ENCODE data around the gene UBE2R2.
"Not testable (repeated sequence)": the region's sequence is repeated elsewhere in the genome, so short reads cannot be mapped to it uniquely, and the experiment has no call there.

UBE2R2 gene

DNA sequence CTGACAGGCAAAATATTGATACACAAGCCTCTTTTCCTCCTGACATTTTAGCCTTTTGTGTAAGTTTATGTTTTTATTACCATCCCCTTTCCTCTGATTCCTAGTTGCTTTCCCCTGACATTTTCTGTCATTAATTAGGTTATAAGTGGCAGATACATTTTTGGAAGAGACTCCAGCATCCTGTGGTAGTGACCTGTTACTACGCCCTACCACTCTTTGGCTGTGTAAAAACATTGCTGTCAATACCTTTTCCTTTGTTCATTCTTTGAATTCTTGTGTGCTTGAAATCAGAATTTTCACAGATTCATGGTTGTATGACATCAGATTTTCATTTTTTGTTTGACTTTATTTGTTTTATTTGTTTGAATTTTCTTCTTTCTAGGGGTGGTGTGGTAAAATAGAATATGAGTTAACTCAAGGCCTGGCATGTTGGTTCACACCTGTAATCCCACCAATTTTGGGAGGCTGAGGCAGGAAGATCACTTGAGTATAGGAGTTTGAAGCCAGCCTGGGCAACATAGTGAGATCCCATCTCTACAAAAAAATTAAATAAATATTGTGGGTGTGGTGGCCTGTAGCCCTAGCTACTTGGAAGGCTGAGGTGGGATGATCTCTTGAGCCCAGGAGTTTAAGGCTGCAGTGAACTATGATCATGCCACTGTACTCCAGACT, 43.4 kb downstream of the UBE2R2 start:
- Histone ChIP-seq H4K20me1 (peaks cover 89 to 100% (median 98%) of the 10 kb centered on the region in 11 experiments), H3K9ac (no peak overlapping the region), H3K4me2 (peak overlapping the region in 1 of 11 experiments; percentile 5; a peak in 1 of 22 replicates), H3K27ac (peak overlapping the region in 3 of 11 experiments; percentile 26 to 46 (median 28); a peak in 2 of 22 replicates), H3K4me1 (peaks cover 0 to 76% (median 5%) of the 10 kb centered on the region in 10 experiments; a peak in 10 of 20 replicates), H3K27me3 (no peaks in the 10 kb centered on the region), H3K9me3 (replicated peaks in 1 of 11) (peaks cover 0 to 16% (median 8%) of the 10 kb centered on the region in 11 experiments; a peak in 10 of 22 replicates), H3K4me3 (no peak overlapping the region), H3K36me3 (peaks cover 25 to 85% (median 57%) of the 10 kb centered on the region in 11 experiments; a peak in 21 of 22 replicates)
- TF ChIP-seq Cebpa-rat (IDR thresholded peaks at IDR 0.05): no peak

DNA sequence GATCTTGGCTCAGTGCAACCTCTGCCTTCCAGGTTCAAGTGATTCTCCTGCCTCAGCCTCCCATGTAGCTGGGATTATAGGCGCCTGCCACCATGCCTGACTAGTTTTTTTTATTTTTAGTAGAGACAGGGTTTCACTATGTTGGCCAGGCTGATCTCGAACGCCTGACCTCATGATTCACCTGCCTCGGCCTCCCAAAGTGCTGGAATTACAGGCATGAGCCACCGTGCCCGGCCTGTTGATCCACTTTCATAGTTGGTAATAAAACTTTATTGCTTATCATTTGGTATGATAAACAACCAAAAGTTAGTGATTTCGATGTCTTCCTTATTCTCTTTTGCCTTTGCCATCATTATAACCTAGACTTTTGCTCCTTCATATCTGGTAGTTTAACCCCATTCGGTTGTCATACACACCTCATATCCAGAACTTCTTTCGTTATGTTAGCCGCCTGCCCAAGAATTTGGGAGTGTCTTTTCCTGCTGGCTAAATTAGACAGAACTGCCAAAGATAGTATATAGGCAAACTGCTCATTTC, 45.0 kb downstream of the UBE2R2 start:
- H4K20me1 ChIP-seq: peaks cover 88 to 100% (median 97%) of the 10 kb centered on the region in 11 experiments
- no peak for TF ChIP-seq Cebpa-rat (IDR thresholded peaks at IDR 0.05)
- peak overlapping the region in 2 of 11 experiments; percentile 48 to 60; a peak in 4 of 22 replicates for H3K9ac ChIP-seq
- peak overlapping the region in 3 of 11 experiments; percentile 22 to 78 (median 67); a peak in 6 of 22 replicates for H3K4me2 ChIP-seq
- H3K9me3 ChIP-seq (replicated peaks in 1 of 11): peaks cover 0 to 16% (median 8%) of the 10 kb centered on the region in 11 experiments; a peak in 10 of 22 replicates
- peaks cover 20 to 89% (median 58%) of the 10 kb centered on the region in 11 experiments; a peak in 21 of 22 replicates for H3K36me3 ChIP-seq
- no peaks in the 10 kb centered on the region for H3K27me3 ChIP-seq
- no peak overlapping the region for H3K4me3 ChIP-seq
- peaks cover 0 to 68% (median 5%) of the 10 kb centered on the region in 10 experiments; a peak in 10 of 20 replicates for H3K4me1 ChIP-seq
- H3K27ac ChIP-seq: peak overlapping the region in 3 of 11 experiments; percentile 42 to 58 (median 57); a peak in 5 of 22 replicates

DNA sequence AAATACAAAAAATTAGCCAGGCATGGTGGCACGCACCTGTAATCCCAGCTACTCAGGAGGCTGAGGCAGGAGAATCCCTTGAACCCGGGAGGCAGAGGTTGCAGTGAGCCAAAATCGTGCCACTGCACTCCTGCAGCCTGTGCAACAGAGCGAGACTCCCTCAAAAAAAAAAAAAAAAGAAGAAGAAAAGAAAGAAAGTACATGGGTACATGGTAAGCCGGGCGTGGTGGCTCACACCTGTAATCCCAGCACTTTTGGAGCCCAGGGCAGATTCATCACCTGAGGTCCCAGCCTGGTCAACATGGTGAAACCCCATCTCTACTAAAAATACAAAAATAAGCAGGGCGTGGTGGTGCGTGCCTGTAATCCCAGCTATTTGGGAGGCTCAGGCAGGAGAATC, 46.1 kb downstream of the UBE2R2 start:
- Histone ChIP-seq H3K27ac (peak overlapping the region in 3 of 11 experiments; percentile 42 to 58 (median 57); a peak in 4 of 22 replicates), H3K9me3 (replicated peaks in 1 of 11) (peaks cover 0 to 16% (median 8%) of the 10 kb centered on the region in 11 experiments; a peak in 10 of 22 replicates), H3K36me3 (peaks cover 20 to 86% (median 63%) of the 10 kb centered on the region in 11 experiments; a peak in 21 of 22 replicates), H4K20me1 (peaks cover 88 to 100% (median 97%) of the 10 kb centered on the region in 11 experiments), H3K9ac (peak overlapping the region in 2 of 11 experiments; percentile 48 to 60; a peak in 1 of 22 replicates), H3K4me2 (peak overlapping the region in 3 of 11 experiments; percentile 22 to 78 (median 67); a peak in 5 of 22 replicates), H3K4me1 (peaks cover 0 to 73% (median 12%) of the 10 kb centered on the region in 10 experiments; a peak in 18 of 20 replicates)
- H3K27me3 ChIP-seq, H3K4me3 ChIP-seq: not testable (repeated sequence)

DNA sequence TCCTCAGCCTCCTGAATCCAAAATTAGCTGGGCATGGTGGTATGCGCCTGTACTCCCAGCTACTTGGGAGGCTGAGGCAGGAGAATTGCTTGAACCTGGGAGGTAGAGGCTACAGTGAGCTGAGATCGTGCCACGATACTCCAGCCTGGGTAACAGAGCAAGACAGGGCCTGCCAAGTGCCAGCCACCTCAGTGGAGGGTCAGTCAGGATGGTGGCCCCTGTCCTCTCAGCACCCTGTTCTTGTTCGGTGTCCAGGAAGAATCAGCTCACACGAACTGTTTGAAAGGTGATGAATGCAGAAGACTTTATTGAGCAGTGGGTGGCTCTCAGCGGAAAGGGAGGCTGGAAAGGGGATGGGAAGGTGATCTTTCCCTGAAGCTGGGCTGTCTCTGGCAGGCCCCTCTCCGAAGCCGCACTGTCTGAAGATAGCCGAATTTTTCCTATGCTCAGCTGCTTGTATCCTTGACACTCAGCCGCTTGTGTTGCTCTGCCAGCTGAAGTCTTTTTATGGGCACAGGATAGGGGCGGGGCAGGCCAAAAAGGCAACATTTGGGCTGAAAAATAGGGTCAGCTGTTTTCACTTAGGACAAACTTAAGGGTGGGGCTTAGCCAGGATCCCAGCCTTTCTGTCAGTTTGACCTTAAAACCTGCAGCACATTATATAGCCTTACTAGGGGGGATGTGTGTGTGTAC, 50.9 kb downstream of the UBE2R2 start:
- H3K4me3 ChIP-seq: no peak overlapping the region
- H3K9me3 ChIP-seq (replicated peaks in 1 of 11): peaks cover 0 to 12% (median 5%) of the 10 kb centered on the region in 11 experiments; a peak in 10 of 22 replicates
- peak overlapping the region in 3 of 11 experiments; percentile 15 to 50 (median 42); a peak in 5 of 22 replicates for H3K27ac ChIP-seq
- peaks cover 0 to 61% (median 11%) of the 10 kb centered on the region in 10 experiments; a peak in 17 of 20 replicates for H3K4me1 ChIP-seq
- no peaks in the 10 kb centered on the region for H3K27me3 ChIP-seq
- peaks cover 89 to 100% (median 100%) of the 10 kb centered on the region in 11 experiments for H4K20me1 ChIP-seq
- H3K9ac ChIP-seq: peak overlapping the region in 2 of 11 experiments; percentile 16 to 45; a peak in 2 of 22 replicates
- TF ChIP-seq Cebpa-rat (IDR thresholded peaks at IDR 0.05): no peak
- peak overlapping the region in 7 of 11 experiments; percentile 2 to 82 (median 37); a peak in 8 of 22 replicates for H3K4me2 ChIP-seq
- H3K36me3 ChIP-seq: peaks cover 14 to 65% (median 50%) of the 10 kb centered on the region in 11 experiments; a peak in 21 of 22 replicates

DNA sequence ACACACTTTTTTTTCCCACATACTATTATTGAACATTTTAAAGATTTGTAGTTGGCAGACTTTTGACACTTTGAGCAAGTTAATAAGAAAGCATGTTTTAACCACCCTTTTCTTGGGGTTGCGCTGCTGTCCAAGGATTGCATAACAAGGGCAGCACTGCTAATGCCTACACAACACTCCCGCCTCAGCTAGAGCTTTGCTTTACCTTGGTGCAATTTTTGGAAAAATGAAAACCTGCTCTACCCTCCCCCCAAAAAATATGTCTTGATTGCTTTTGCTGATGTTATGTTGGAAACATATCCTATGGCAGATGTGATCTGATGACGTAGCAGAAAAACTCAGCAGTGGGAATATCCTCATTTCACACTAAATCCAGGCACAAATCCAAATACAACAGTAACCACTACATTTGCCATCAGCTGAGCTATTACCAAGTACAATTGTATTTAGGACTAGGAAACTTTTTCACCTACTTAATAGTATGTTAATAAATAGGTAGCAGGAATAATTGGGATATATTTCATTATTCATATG, 51.5 kb downstream of the UBE2R2 start:
- Histone ChIP-seq H3K9me3 (replicated peaks in 1 of 11) (peaks cover 0 to 6% (median 0%) of the 10 kb centered on the region in 11 experiments; a peak in 6 of 22 replicates), H3K27ac (peak overlapping the region in 2 of 11 experiments; percentile 42 to 50; a peak in 4 of 22 replicates), H3K9ac (peak overlapping the region in 1 of 11 experiments; percentile 16; a peak in 1 of 22 replicates), H3K4me2 (peak overlapping the region in 5 of 11 experiments; percentile 2 to 82 (median 62); a peak in 6 of 22 replicates), H3K4me3 (no peak overlapping the region), H3K36me3 (peaks cover 13 to 59% (median 44%) of the 10 kb centered on the region in 11 experiments; a peak in 21 of 22 replicates), H4K20me1 (peaks cover 89 to 100% (median 100%) of the 10 kb centered on the region in 11 experiments), H3K4me1 (peaks cover 0 to 55% (median 11%) of the 10 kb centered on the region in 10 experiments; a peak in 17 of 20 replicates), H3K27me3 (no peaks in the 10 kb centered on the region)
- TF ChIP-seq Cebpa-rat (IDR thresholded peaks at IDR 0.05): no peak

DNA sequence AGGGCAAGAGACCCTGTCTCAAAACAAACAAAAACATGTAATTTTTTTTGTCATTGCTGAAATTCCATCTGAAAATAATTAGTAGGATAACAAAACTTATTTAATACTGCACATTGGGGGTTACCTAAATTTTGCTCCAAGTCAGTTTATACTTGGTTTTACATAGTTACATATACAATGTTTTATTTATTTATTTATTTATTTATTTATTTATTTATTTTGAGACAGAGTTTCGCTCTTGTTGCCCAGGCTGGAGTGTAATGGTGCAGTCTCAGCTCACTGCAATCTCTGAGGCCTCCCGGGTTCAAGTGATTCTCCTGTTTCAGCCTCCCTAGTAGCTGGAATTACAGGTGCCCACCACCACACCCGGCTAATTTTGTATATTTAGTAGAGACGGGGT, 52.3 kb downstream of the UBE2R2 start:
- Histone ChIP-seq H4K20me1 (peaks cover 92 to 100% (median 100%) of the 10 kb centered on the region in 11 experiments), H3K4me2 (peak overlapping the region in 2 of 11 experiments; percentile 62 to 82; a peak in 3 of 22 replicates), H3K4me1 (peaks cover 0 to 51% (median 11%) of the 10 kb centered on the region in 10 experiments; a peak in 17 of 20 replicates), H3K36me3 (peaks cover 8 to 51% (median 36%) of the 10 kb centered on the region in 11 experiments; a peak in 20 of 22 replicates)
- not testable (repeated sequence) for H3K9me3 ChIP-seq (replicated peaks in 1 of 11); H3K9ac ChIP-seq; H3K27ac ChIP-seq; H3K27me3 ChIP-seq; H3K4me3 ChIP-seq

DNA sequence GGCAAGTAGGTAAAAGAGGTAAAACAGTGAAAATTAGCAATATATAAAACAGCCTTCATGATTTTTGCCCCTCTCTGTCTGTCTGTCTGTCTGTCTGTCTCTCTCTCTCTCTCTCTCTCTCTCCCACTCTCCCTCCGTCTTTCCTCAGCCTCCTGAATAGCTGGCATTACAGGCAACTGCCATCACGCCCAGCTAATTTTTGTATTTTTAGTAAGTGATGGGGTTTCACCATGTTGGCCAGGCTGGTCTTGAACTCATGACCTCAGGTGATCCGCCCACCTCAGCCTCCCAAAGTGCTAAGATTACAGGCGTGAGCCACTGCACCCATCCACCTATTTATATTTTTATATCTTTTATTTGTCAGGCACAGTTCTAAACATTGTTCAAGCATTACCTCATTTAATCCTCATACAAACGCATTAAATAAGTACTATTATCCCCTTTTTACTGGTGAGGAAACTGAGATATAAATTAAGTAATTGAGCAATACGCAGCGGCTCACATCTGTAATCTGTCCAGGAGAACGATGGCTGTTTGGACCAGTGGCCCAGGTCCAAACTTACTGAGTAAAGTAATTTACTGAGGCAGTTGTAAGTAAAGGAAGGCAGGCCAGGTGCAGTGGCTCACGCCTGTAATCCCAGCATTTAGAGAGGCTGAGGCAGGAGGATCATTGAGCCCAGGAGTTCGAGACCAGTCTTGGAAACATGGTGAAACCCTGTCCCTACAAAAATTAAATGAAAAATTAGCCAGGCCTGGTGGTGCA, 60.9 kb downstream of the UBE2R2 start:
- no peak overlapping the region for H3K27ac ChIP-seq
- TF ChIP-seq Cebpa-rat (IDR thresholded peaks at IDR 0.05): no peak

More for the DNA sequence above, 60.9 kb downstream of the UBE2R2 start:
- Histone ChIP-seq H3K36me3 (peaks cover 0 to 23% (median 12%) of the 10 kb centered on the region in 11 experiments; a peak in 11 of 22 replicates), H3K9me3 (replicated peaks in 1 of 11) (no peaks in the 10 kb centered on the region), H3K9ac (no peak overlapping the region), H4K20me1 (peaks cover 96 to 100% (median 100%) of the 10 kb centered on the region in 11 experiments), H3K4me2 (peak overlapping the region in 2 of 11 experiments; percentile 65 to 68; a peak in 2 of 22 replicates), H3K4me3 (no peak overlapping the region), H3K4me1 (peaks cover 0 to 81% (median 24%) of the 10 kb centered on the region in 10 experiments; a peak in 13 of 20 replicates), H3K27me3 (no peaks in the 10 kb centered on the region)
